ENCODE data around the gene ASMT.

GRCh38 chrX:1609311-1609710, 5.5 kb upstream of the ASMT start:
- TF ChIP-seq FOXM1 (IDR thresholded peaks at IDR 0.05; ENCODE audit: borderline replicate concordance) (no peak), L3MBTL2 (conservative IDR thresholded peaks at IDR 0.05) (no peak), FOXK2 (IDR thresholded peaks at IDR 0.05) (no peak), SP1 (IDR thresholded peaks at IDR 0.05) (no peak)
